Esophagus squamous epithelium (tissue), 5 donors: ENCODE data around the gene CETN1. TPM values are rescaled to one million over a fixed set of nuclear protein-coding genes. Genes with fewer than 3 reads are reported as not detected.
A peak's percentile ranks its signal among the peaks of the same experiment; 100 is the strongest.

Source experiments
- DNase-seq: peaks from one replicate; lab custom pipeline; 2025; lab: John Stamatoyannopoulos, UW
- H3K27ac ChIP-seq, 4 donors: fragments of 200-600 bp; sonication (generic); one replicate each; pipeline ENCODE4 v1.5.1; 2016 to 2019; ENCODE audit warnings: mild to moderate bottlenecking in 1 of 4
- H3K27me3 ChIP-seq, 4 donors: fragments of 200-600 bp; sonication (generic); 1 replicate in 3 of 4; 2 replicates in 1 of 4; pipeline versions ENCODE4 v1.5.1 to v1.6.0; 2017 to 2021; ENCODE audit warnings: antibody characterized with exemption in 1 of 4
- H3K36me3 ChIP-seq, 3 donors: fragments of 200-600 bp; sonication (generic); one replicate each; pipeline ENCODE4 v1.5.1; 2016 to 2019
- H3K4me1 ChIP-seq, 3 donors: fragments of 200-600 bp; sonication (generic); one replicate each; pipeline ENCODE4 v1.5.1; 2017 to 2019
- H3K4me3 ChIP-seq, 4 donors: fragments of 200-600 bp; sonication (generic); 1 replicate in 3 of 4; 2 replicates in 1 of 4; pipeline ENCODE4 v1.5.1; 2016 to 2019; ENCODE audit warnings: mild to moderate bottlenecking in 2 of 4, moderate library complexity in 1 of 4
- H3K9me3 ChIP-seq, 3 donors: fragments of 200-600 bp; sonication (generic); one replicate each; pipeline ENCODE4 v1.5.1; 2016 to 2019
- CTCF ChIP-seq, 6 experiments: fragments of 450-650 bp in 4 of 6; fragments of 200-600 bp in 2 of 6; sonication (generic) in 2 of 6; IDR thresholded peaks; one replicate each; pipeline ENCODE4 v1.5.1; 2016 to 2019; ENCODE audit warnings: antibody characterized with exemption in 6 of 6, mild to moderate bottlenecking in 4 of 6, moderate library complexity in 4 of 6
- POLR2A ChIP-seq, 4 donors: fragments of 450-650 bp; IDR thresholded peaks; one replicate each; pipeline ENCODE4 v1.6.1; 2017; ENCODE audit warnings: antibody characterized with exemption in 4 of 4, mild to moderate bottlenecking in 4 of 4, moderate library complexity in 3 of 4
- WGBS, 2 donors: methylation state at CpG; one replicate each; pipeline ENCODE4 v1.1.5; 2018; 5-methylcytosine and 5-hydroxymethylcytosine counted together
- intact Hi-C: fragments of 100-400 bp; cut with DNase I; formaldehyde crosslinking; loops from one replicate; pipeline ENCODE4 v1.15.0; 2022
- total RNA-seq, 4 donors: library from RNA; depleted of rRNA; stranded (reverse); fragments of >200 nt; gene quantifications; one replicate each; pipeline ENCODE4 v1.1.0, GENCODE V29; 2016
- donor health status: DM: yes; HTN: yes; CAD: no.

The CETN1 gene
- total RNA-seq, 4 donors from 2014 or later: not detected

DNA sequence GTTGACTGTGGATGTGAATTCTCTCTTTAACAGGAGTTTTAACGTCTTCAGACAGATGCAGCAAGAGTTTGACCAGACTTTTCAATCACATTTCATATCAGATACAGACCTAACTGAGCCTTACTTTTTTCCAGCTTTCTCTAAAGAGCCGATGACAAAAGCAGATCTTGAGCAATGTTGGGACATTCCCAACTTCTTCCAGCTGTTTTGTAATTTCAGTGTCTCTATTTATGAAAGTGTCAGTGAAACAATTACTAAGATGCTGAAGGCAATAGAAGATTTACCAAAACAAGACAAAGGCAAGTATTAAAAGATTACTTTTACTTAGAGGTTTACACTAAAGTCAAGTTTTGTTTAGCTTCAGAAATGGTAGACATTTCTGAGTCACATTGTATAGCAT is 47.1 kb downstream of the CETN1 start:
- H3K27ac ChIP-seq: no peak overlapping the region
- intact Hi-C loops: loop anchor here (5.0 to 10.0 kb wide), 2 partner anchors 108 to 210 kb away; no protein-coding TSS in a partner anchor
- DNase-seq: no peak
- H3K36me3 ChIP-seq: no peaks in the 10 kb centered on the region
- TF ChIP-seq CTCF (IDR thresholded peaks at IDR 0.05) (no peak), POLR2A (IDR thresholded peaks at IDR 0.05) (no peak)
- no peaks in the 10 kb centered on the region for H3K27me3 ChIP-seq
- no peaks in the 10 kb centered on the region for H3K9me3 ChIP-seq
- no peaks in the 10 kb centered on the region for H3K4me1 ChIP-seq
- no peak overlapping the region for H3K4me3 ChIP-seq
- 51% methylated on average over 2 of the region's 2 CpGs for WGBS, 2 donors

DNA sequence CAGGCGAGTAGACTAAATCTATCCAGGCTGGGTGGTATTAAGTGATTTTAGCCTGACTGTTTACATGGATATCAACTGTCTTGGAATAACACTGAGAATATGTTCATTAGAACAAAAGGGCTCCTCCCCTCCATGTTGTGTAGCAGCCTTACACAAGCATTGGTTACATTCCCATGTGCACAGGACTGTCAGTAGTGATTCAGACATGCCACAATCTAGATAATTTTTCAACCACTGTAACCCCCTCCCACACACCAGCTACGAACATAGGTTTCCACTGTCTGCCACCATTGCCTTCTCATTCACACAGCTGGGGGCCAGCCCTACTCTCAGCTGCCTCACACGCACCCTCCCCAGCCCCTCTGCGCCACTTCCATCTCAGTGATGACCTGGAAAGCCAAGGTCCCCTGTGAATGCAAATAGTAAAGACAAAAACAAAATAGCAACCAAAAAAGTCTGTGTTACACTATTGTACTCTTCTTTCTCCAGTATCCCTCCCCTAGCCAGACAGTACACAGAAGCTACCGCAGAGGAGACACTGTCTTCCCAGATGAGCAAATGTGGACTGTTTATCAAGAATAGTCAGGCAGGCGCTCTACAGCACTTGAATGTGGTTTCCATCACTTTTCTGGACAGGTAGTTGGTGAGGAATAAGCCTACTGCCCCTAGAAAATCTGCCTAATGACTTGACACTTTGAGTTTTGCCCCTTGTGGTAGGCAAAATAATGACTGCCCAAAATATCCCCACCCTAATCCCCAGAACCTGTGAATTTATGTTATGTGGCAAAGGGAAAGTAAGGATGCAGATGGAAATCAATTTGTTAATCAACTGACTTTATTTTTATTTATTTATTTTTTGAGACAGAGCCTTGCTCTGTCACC is 49.3 kb downstream of the CETN1 start:
- Histone ChIP-seq H3K4me3 (no peak overlapping the region), H3K36me3 (no peaks in the 10 kb centered on the region), H3K27ac (no peak overlapping the region), H3K4me1 (peaks cover 0 to 7% (median 3%) of the 10 kb centered on the region in 3 donors), H3K27me3 (no peaks in the 10 kb centered on the region), H3K9me3 (no peaks in the 10 kb centered on the region)
- intact Hi-C loops: loop anchor here (5.0 to 10.0 kb wide), 2 partner anchors 105 to 208 kb away; no protein-coding TSS in a partner anchor
- TF ChIP-seq CTCF (IDR thresholded peaks at IDR 0.05) (peak in 1 of 6 experiments; percentile 22), POLR2A (IDR thresholded peaks at IDR 0.05) (no peak)
- DNase-seq: no peak
- 84% methylated on average over 6 of the region's 6 CpGs for WGBS, 2 donors

GRCh38 chr18:631560-631959 is 51.4 kb downstream of the CETN1 start:
- intact Hi-C loops: no loop called here
- Histone ChIP-seq H3K27ac (no peak overlapping the region), H3K27me3 (no peaks in the 10 kb centered on the region), H3K36me3 (no peaks in the 10 kb centered on the region), H3K4me1 (peaks cover 0 to 15% (median 3%) of the 10 kb centered on the region in 3 donors), H3K9me3 (no peaks in the 10 kb centered on the region), H3K4me3 (no peak overlapping the region)
- TF ChIP-seq POLR2A (IDR thresholded peaks at IDR 0.05) (no peak), CTCF (IDR thresholded peaks at IDR 0.05) (no peak)
- DNase-seq: no peak

Other genes with a start within 250 kb of the CETN1 start
- 10 to 100 TPM in 1 of 4 donors, 1 to 10 TPM in 3; 1.4 to 12.2 (median 4.0) TPM for gene COLEC12, start 79.7 kb upstream of the CETN1 start, total RNA-seq
- 1 to 10 TPM in 1 of 4 donors, not detected in 3; 2.3 TPM for gene CLUL1, start 16.6 kb downstream of the CETN1 start, total RNA-seq
- 10 to 100 TPM in 3 of 4 donors, 1 to 10 TPM in 1; 6.7 to 29.6 (median 21.3) TPM for gene TYMS, start 77.3 kb downstream of the CETN1 start, total RNA-seq
- 10 to 100 TPM; 31.7 to 63.7 (median 47.1) TPM for gene ENOSF1, start 132.2 kb downstream of the CETN1 start, total RNA-seq
- 100 to 1,000 TPM; 105 to 143 (median 125) TPM for gene YES1, start 231.9 kb downstream of the CETN1 start, total RNA-seq